Iris pigment epithelial cell (primary cell): ENCODE results near the gene KTN1.

Experiments
- DNase-seq: peaks from one replicate; pipeline ENCODE4 v3.0.0-alpha.2; 2011; ENCODE audit warnings: low read depth

KTN1 gene

GRCh38 chr14:55611859-55612258 is 31.9 kb downstream of the KTN1 start:
- DNase-seq = no peak

- DNase-seq = no peak
Observed at GRCh38 chr14:55614304-55614703, 34.3 kb downstream of the KTN1 start.

DNA sequence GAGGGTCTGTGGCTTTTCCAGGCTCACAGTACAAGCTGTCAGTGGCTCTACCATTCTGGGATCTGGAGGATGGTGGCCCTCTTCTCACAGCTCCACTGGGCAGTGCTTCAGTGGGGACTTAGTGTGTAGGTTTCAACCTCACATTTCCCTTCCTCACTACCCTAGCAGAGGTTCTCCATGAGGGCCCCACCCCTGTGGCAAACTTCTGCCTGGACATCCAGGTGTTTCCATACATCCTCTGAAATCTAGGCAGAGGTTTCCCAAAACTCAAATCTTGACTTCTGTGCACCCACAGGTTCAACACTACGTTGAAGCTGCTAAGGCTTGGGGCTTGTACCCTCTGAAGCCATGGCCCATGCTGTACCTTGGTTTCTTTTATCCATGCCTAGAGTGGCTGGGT is 40.3 kb downstream of the KTN1 start:
- DNase-seq = no peak

DNA sequence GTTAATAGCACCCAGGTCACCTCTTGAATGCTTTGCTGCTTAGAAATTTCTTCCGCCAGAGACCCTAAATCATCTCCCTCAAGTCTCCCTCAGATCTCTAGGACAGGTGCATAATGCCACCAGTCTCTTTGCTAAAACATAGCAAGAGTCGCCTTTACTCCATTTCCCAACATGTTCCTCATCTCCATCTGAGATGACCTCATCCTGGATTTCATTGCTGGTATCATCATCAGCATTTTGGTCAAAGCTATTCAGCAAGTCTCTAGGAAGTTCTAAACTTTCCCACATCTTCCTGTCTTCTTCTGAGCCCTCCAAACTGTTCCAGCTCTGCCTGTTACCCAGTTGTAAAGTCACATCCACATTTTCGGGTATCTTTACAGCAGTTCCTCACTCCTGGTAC is 41.0 kb downstream of the KTN1 start:
- no peak for DNase-seq

DNA sequence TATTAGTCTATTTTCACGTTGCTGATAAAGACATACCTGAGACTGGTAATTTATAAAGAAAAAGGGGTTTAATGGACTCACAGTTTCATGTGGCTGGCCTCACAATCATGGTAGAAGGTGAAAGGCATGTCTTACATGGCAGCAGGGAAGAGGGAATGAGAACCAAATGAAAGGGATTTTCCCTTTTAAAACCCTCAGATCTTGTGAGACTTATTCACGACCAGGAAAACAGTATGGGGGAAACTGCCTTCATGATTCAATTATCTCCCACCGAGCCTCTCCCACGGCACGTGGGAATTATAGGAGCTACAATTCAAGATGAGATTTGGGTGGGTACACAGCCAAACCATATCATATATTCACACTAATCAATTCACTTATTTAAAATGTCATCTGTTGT is 41.4 kb downstream of the KTN1 start:
- DNase-seq = no peak

GRCh38 chr14:55624913-55625312 is 44.9 kb downstream of the KTN1 start:
- no peak for DNase-seq

DNA sequence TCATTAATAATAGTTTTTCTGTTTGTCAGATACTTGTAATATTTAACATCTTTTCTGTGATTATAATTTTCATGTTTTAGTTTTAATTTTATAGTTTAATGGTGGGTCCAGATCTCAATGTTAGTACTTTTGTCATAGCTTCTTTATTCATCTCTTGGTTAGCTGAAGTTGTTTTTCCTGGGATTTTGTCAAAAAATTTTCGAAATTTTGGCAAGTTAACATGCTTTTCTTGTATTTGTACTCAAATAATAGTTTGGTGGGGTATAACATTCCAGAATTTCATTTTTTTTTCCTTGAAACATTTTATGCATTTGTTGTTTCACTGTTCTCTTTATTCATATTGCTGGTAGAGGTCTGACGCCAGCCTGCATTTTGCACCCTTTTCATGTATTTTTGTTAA is 45.5 kb downstream of the KTN1 start:
- DNase-seq = no peak

GRCh38 chr14:55626131-55626530 is 46.1 kb downstream of the KTN1 start:
- DNase-seq = no peak

- peak; percentile 12 for DNase-seq
Observed at GRCh38 chr14:55628426-55628825, 48.4 kb downstream of the KTN1 start.

DNA sequence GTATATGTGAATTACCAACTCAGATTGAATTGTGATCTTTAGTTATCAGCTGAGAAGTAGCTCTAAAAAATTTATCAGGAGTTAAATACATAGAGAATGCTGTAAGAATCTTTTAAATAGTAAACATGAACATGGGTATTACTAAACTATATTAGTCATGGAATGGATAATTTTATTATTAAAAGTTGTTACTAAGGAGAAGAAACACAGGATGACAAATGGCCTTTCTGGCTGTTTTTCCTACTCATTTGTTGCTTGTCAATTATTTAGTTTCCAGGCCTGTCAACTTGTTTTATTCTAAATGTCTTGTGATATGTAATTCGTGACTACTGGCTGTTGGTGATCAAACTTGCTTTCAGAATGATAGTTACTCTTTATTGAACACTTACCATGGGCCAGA is 58.7 kb downstream of the KTN1 start:
- DNase-seq = peak; percentile 9

GRCh38 chr14:55641290-55641689 is 61.3 kb downstream of the KTN1 start:
- no peak for DNase-seq

GRCh38 chr14:55641954-55642353 is 61.9 kb downstream of the KTN1 start:
- no peak for DNase-seq

GRCh38 chr14:55645145-55645544 is 65.1 kb downstream of the KTN1 start:
- no peak for DNase-seq

- DNase-seq = no peak
Observed at GRCh38 chr14:55645845-55646832, 66.1 kb downstream of the KTN1 start.

- no peak for DNase-seq
Observed at GRCh38 chr14:55650992-55651391, 71.0 kb downstream of the KTN1 start.

- DNase-seq = peak; percentile 10
Observed at GRCh38 chr14:55654243-55654642, 74.2 kb downstream of the KTN1 start.

- DNase-seq = no peak
Observed at GRCh38 chr14:55661029-55661428, 81.0 kb downstream of the KTN1 start.

DNA sequence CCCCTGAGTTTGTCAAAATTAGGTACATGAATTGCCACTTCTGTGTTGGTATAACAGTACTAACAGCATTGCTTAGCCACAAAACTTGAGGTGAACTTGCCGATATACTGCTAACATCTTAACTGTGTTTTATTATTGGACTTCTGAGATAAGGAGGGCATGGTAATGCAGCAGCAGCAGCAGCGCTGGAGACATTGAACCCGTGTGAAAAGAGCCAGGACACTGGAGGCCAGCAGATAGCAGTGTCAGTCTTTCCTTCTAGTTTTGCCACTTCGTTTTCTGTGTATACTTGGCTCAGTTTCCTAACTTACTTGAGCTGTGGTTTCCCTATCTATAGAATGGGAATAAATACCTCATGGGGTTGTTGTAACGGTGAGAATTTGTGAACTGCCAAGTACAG is 82.7 kb downstream of the KTN1 start:
- no peak for DNase-seq

DNA sequence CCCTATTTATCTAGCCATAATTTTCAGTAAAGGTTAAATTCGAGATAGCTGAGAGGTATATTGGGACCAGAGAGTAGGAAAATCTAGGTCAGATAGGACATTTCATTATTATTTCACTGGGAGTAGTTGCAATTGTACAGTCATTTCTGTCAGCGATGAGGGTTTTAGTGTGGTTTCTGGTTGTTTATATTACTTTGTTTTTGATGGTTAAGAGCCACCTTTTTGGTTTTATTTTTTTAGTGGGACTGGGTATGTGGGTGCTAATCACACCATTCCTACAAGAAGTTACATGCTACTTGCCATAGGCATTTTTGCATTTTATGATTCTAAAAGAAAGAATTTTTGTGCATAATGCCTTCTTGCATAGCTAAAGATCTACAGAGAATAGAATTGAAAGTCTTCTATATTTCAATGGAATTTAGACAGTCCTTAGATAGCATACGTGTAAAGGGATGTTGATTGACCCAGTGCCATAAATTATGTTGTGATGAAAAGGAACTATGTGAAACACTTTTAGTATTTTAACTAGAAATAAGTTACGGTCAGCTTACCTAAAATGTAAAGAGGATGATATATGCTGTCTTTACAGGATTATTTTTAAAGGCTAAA is 85.2 kb downstream of the KTN1 start:
- peak; percentile 56 for DNase-seq

DNA sequence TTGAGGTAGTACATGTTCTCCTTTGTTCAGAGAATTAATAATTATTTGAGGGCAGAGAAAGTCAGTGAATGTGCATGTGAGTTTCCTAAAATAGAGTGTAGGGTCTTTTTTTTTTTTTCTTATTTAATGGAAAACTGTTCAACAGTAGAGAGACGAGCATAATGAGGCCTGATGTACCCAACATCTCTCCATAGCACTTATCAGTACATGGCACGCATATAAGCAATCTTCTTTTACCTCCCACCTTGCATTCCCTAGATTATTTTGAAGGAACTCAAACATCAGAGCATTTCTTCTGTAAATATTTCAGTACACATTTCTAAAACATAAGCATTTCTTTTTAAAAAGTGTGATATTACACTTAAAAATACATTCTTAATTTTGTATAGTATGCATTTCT is 87.8 kb downstream of the KTN1 start:
- no peak for DNase-seq

DNA sequence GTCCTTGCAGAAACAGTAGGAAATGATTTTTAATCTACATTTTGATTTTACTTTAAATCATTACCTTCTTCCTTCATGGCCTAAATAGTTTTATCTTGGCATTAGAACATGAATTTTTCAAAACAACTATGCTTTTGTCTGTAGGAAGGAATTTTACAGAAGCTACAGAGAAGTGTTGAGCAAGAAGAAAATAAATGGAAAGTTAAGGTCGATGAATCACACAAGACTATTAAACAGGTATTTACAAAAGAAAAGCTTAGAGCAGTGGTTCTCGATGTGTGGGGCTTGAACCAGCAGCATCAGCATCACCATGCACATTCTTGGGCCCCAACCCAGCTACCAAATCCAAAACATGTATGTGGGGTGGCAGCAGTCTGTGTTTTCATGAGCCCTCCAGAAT is 91.6 kb downstream of the KTN1 start:
- peak; percentile 48 for DNase-seq

DNA sequence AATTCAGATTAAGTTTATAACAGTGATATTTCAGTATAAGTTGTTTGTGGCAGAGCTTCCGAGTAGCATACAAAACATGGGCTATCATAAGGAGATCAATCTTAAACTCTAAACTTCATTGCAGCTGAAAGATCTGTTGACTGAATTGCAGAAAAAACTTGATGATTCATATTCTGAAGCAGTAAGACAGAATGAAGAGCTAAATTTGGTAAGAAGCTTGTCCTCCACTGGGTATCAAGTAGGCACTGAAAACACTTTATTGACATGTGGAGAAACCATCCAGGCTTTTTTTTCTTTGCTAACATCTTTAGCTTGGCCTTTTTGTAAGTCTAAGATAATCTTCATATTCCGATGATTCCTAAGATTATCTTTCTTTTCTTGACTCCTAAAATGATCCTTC is 93.0 kb downstream of the KTN1 start:
- no peak for DNase-seq

DNA sequence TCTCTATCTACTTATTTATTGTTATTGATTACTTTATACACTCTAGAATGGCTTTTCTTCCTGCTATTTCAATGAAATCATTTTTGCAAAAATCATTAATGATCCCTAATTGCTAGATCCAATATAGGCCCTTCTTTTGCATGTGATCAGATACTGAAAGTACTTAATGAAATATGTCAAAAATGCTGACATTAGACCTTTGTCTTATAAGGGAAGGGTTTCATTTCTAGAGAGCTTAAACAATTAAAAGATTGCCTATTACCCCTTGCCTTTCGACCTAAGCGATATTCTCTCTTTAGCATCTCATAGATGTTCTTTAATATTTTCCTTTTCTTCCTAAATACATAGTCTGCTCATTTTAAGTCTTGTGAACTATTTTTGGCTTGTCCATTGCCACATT is 101.1 kb downstream of the KTN1 start:
- no peak for DNase-seq
